Head of caudate nucleus (tissue), 42 donors: Measurements from ENCODE around the gene TOGARAM1.

Experiments
- DNase-seq, 42 donors: peaks; one replicate each; pipeline versions ENCODE4 v3.0.0 to v3.0.0-alpha.2; 2020 to 2021; ENCODE audit warnings: mixed read lengths in 7 of 42
- intact Hi-C: fragments of 100-400 bp; cut with DNase I; formaldehyde crosslinking; loops from one replicate; pipeline ENCODE4 v1.15.0; 2022

Gene TOGARAM1

GRCh38 chr14:44962334-44963043, 499 bp downstream of the TOGARAM1 start:
- peak in 40 of 42 donors; percentile 40 to 85 (median 60) for DNase-seq
- intact Hi-C loops: loop anchor here (2.0 to 5.0 kb wide), 3 partner anchors 65 to 172 kb away; partner anchors contain the start of genes FANCM and FKBP3

DNA sequence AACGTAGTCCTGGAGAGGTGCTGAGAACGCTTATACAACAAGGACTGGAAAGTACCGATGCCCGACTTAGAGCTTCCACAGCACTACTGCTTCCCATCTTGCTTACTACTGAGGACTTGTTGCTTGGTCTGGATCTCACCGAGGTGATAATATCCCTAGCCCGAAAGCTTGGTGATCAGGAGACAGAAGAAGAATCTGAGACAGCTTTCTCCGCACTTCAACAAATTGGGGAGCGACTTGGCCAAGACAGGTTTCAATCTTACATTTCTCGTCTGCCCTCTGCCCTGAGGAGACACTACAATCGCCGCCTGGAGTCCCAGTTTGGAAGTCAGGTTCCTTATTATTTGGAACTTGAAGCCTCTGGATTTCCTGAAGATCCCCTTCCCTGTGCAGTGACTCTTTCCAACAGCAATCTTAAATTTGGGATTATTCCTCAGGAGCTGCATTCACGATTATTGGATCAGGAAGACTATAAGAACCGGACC, 1.1 kb downstream of the TOGARAM1 start:
- intact Hi-C loops: loop anchor here (2.0 to 5.0 kb wide), 3 partner anchors 66 to 172 kb away; partner anchors contain the start of genes FANCM and FKBP3
- no peak for DNase-seq

DNA sequence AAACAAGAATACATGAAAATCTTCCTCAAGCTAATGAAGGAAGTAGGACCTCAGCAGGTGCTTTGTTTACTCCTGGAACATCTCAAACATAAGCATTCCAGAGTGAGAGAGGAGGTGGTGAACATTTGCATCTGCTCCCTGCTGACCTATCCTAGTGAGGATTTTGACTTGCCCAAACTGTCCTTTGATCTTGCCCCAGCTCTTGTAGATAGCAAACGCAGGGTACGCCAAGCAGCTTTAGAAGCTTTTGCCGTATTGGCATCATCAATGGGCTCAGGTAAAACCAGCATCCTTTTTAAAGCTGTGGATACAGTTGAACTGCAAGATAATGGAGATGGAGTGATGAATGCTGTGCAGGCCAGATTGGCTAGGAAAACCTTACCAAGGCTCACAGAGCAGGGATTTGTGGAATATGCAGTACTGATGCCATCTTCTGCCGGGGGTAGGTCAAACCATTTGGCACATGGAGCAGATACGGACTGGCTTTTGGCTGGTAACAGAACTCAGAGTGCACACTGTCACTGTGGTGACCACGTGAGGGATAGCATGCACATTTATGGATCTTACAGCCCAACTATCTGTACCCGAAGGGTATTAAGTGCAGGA, 1.9 kb downstream of the TOGARAM1 start:
- peak in 29 of 42 donors; percentile 9 to 67 (median 37) for DNase-seq

GRCh38 chr14:44966601-44967336, 4.8 kb downstream of the TOGARAM1 start:
- intact Hi-C loops: no loop called here
- no peak for DNase-seq

More for the DNA sequence above, 1.9 kb downstream of the TOGARAM1 start:
- intact Hi-C loops: loop anchor here (2.0 to 5.0 kb wide), 3 partner anchors 67 to 171 kb away; partner anchors contain the start of genes FANCM and FKBP3

GRCh38 chr14:44968714-44969113, 6.7 kb downstream of the TOGARAM1 start:
- no peak for DNase-seq
- intact Hi-C loops: no loop called here

GRCh38 chr14:44970907-44971306, 8.9 kb downstream of the TOGARAM1 start:
- intact Hi-C loops: no loop called here

GRCh38 chr14:44971459-44971858, 9.5 kb downstream of the TOGARAM1 start:
- intact Hi-C loops: no loop called here
- DNase-seq: no peak

More at GRCh38 chr14:44970907-44971306, 8.9 kb downstream of the TOGARAM1 start:
- DNase-seq: no peak

DNA sequence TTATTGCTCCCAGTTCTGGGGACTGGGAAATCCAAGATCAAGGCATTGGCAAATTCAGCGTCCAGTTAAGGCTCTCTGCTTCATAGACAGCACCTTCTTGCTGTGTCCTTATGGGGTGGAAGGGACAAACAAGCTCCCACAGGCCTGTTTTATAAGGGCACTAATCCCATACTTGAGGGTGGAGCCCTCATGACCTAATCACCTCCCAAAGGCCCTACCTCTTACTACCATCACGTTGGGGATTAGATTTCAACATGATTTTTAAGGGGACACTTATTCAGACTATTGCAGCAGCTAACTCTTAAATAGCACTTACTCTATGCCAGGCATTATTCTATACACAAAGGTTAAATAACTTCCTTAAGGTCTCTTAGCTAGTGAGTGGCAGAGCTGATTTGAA, 17.3 kb downstream of the TOGARAM1 start:
- no peak for DNase-seq
- intact Hi-C loops: no loop called here

- DNase-seq: no peak
- intact Hi-C loops: no loop called here
These were observed 17.9 kb downstream of the TOGARAM1 start for GRCh38 chr14:44979740-44980356.

DNA sequence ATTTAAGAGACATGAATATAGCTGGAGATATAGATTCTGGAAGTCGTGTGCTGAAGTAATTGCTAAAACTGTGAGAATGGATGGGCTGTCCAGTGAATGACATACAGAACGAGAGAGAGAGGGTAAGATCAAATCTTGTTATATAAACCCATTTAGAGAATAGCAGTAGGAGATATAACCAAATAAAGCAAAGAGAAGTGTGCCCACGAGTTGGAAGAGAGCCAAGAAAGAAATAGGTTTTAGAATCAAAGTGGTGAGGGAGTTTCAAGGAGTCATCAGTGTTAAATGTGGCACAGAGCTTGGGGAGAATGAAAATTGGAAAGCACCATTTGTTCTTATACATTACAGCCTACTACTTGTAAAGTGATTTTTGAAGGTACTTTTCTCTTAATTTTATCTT, 19.2 kb downstream of the TOGARAM1 start:
- intact Hi-C loops: no loop called here
- DNase-seq: peak in 5 of 42 donors; percentile 24 to 54 (median 44)

DNA sequence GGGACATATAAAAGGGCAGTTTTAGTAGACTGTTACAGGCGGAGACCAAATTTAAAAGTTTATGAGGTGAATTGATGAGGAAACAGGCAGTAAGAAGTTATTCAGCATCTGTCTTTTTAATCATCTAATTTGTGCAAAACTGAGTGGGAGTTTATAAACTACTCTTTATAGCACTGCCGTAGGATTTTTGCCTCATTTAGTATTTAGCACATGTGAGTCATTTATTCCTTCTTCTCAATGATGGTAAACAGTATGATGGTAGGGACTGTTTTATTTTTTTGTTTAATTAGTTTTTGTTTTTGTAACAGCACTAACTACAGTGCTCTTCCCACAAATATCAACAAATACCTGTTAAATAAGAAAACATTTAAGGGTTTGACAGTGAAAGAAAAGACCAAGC, 20.6 kb downstream of the TOGARAM1 start:
- intact Hi-C loops: no loop called here
- DNase-seq: no peak

GRCh38 chr14:44988694-44989093, 26.7 kb downstream of the TOGARAM1 start:
- DNase-seq: no peak
- intact Hi-C loops: no loop called here

DNA sequence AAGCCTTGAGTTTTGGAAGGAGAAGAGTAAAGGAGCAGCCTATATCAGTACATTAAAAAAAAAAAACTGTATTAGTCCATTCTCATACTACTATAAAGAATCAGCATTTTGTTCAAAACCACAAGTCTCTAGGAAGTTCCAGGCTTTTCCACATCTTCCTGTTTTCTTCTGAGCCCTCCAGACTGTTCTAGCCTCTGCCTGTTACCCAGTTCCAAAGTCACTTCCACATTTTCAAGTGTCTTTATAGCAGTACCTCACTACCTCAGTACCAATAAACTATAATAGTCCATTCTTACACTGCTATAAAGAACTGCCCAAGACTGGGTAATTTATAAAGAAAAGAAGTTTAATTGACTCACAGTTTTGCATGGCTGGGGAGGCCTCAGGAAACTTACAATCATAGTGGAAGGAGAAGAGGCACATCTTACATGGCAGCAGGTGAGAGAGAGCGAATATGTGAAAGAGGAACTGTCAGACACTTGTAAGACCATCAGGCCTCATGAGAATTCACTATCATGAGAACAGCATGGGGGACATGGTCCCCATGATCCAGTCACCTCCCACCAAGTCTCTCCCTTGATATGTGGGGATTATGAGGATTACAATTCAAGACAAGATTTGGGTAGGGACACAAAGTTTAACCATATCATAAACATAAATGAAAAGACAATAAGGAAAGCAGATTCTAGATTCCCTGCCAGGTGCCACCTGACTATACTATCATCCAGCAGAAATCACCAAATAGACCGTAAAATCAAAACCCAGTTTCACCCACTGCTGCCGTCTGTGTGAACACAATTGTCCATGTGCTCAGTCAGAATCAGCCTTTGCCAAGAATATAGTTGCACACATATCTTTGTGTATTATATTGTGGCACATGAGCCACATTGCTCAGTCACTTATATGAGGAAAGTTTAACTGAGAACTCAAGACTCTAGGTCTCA, 27.8 kb downstream of the TOGARAM1 start:
- no peak for DNase-seq
- intact Hi-C loops: no loop called here

DNA sequence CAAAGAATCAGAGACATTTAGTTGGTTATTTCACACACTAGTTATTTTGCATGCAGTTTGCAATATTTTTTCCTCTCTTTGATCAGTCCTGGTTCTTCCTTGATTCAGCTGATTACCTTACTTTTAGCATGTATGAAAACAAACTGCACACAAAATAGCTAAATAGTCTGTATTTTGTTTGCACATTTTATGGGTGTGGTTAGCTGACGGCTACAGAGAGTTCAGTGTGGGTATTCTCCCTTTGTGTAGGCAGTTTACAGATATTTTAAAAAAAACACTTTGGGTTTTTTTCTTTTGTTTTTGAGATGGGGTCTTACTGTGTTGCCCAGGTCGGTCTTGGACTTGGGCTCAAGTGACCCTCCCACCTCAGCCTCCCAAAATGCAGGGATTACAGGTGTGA, 28.5 kb downstream of the TOGARAM1 start:
- intact Hi-C loops: no loop called here
- no peak for DNase-seq

GRCh38 chr14:44995196-44995595, 33.2 kb downstream of the TOGARAM1 start:
- intact Hi-C loops: no loop called here
- peak in 9 of 42 donors; percentile 18 to 73 (median 31) for DNase-seq

DNA sequence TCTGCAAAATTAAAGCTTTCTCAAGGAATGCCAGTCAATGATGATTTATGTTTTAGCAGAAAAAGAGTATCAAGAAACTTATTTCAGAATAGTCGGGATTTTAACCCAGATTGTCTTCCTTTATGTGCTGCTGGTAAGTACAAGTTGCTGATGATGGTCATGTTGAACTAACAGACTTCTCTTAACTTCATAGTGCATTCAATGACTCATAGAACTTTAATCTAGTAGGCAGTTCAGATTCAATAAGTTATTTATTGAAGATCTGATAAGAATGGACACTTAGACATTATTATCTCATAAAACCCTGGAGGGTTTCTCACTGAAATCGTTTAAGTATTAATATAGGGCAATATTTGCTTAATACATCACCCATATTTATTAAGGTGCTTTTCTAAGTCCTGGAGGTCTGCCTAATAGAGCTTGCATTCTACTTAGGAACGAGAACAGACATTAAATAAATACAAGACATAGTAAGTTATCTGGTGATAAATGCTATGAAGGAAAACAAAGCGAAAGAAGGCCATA, 33.8 kb downstream of the TOGARAM1 start:
- DNase-seq: no peak
- intact Hi-C loops: no loop called here

DNA sequence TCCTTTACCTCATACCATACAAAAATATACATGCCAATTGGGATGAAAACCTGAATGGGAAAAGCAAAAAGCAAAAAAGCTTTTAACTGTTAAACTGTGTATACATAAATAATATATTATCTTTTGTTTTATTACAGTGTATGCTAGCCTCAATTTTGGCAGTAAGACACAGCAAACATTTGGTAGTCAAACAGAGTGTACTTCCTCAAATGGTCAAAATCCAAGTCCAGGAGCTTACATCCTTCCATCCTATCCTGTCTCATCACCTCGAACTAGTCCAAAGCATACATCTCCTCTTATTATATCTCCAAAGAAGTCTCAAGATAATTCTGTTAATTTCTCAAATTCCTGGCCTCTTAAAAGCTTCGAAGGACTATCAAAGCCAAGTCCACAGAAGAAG, 41.9 kb downstream of the TOGARAM1 start:
- no peak for DNase-seq
- intact Hi-C loops: no loop called here

- intact Hi-C loops: no loop called here
- DNase-seq: no peak
These were observed 53.1 kb downstream of the TOGARAM1 start for GRCh38 chr14:45015133-45015532.
